H1 (cell line): Measurements from ENCODE around the gene NTN5. TPM values are rescaled to one million over a fixed set of nuclear protein-coding genes. Genes with fewer than 3 reads are reported as not detected.

Experiments
- CTCF ChIA-PET: fragments of 300-600 bp; sonication (Branson Sonifier 250); formaldehyde crosslinking; loops from one replicate; lab custom pipeline; 2021; ENCODE audit not compliant: partially characterized antibody; lab: Charles Lee
- POLR2A ChIA-PET: fragments of 300-600 bp; sonication (Branson Sonifier 250); formaldehyde crosslinking; loops from one replicate; lab custom pipeline; 2021; ENCODE audit warnings: inconsistent platforms; ENCODE audit not compliant: partially characterized antibody; lab: Charles Lee
- DNase-seq, 2 experiments: peaks; one replicate each; pipeline versions ENCODE4 v3.0.0 to v3.0.0-alpha.2; 2010 to 2022; ENCODE audit warnings: low spot score in 2 of 2, low read depth in 1 of 2, mixed read lengths in 1 of 2
- FAIRE-seq: peaks from 2 replicates; lab custom pipeline; 2011; peaks lifted over from hg19 to GRCh38; lab: Jason Lieb, UNC
- H2AFZ ChIP-seq: 2 replicates; pipeline ENCODE4 v1.8.1; 2012; ENCODE audit warnings: low read length, inconsistent platforms
- H2AK5ac ChIP-seq: 2 replicates; pipeline ENCODE4 v1.6.1; 2013; ENCODE audit warnings: low read depth, low read length
- H2BK120ac ChIP-seq: replicated peaks from 2 replicates; pipeline ENCODE3; 2013; ENCODE audit warnings: low read depth, low read length, inconsistent platforms
- H2BK12ac ChIP-seq: 2 replicates; pipeline ENCODE4 v1.6.1; 2013; ENCODE audit warnings: low read depth, low read length
- H2BK15ac ChIP-seq: 2 replicates; pipeline ENCODE4 v1.6.1; 2013; ENCODE audit warnings: low read length
- H2BK20ac ChIP-seq: 2 replicates; pipeline ENCODE4 v1.6.1; 2013; ENCODE audit warnings: low read length
- H2BK5ac ChIP-seq: 2 replicates; pipeline ENCODE4 v1.6.1; 2013; ENCODE audit warnings: low read depth, low read length
- H3K14ac ChIP-seq: 2 replicates; pipeline ENCODE4 v1.6.1; 2013; ENCODE audit warnings: inconsistent platforms; ENCODE audit not compliant: insufficient read length
- H3K18ac ChIP-seq: 2 replicates; pipeline ENCODE4 v1.6.1; 2013; ENCODE audit warnings: low read length; ENCODE audit errors: extremely low read depth
- H3K23ac ChIP-seq: 2 replicates; pipeline ENCODE4 v1.6.1; 2013; ENCODE audit warnings: inconsistent platforms; ENCODE audit not compliant: insufficient read length
- H3K23me2 ChIP-seq: 2 replicates; pipeline ENCODE4 v1.6.1; 2013; ENCODE audit warnings: low read depth, low read length
- H3K27ac ChIP-seq: 2 replicates; pipeline ENCODE4 v1.6.1; 2011; ENCODE audit warnings: low read depth, low read length, inconsistent platforms
- H3K27me3 ChIP-seq, 4 experiments: replicated peaks in 1 of 4; 1 replicate in 1 of 4; 2 replicates in 3 of 4; pipeline versions ENCODE4 v1.6.1 to v1.8.1; 2011 to 2013; ENCODE audit warnings: low read length in 3 of 4, mild to moderate bottlenecking in 3 of 4, inconsistent platforms in 2 of 4, mixed read lengths in 2 of 4, moderate library complexity in 1 of 4; ENCODE audit not compliant: control insufficient read depth in 3 of 4, insufficient read depth in 3 of 4; ENCODE audit errors: extremely low read depth in 1 of 4
- H3K36me3 ChIP-seq, 4 experiments: 2 replicates each; pipeline versions ENCODE4 v1.6.1 to v1.8.1; 2011 to 2013; ENCODE audit warnings: mild to moderate bottlenecking in 4 of 4, low read length in 3 of 4, moderate library complexity in 2 of 4, control low read depth in 1 of 4, inconsistent platforms in 1 of 4; ENCODE audit not compliant: insufficient read depth in 4 of 4, control insufficient read depth in 2 of 4
- H3K4ac ChIP-seq: replicated peaks from 2 replicates; pipeline ENCODE3; 2013; ENCODE audit warnings: low read length, low read depth, mixed read lengths, inconsistent platforms; ENCODE audit not compliant: insufficient read length
- H3K4me1 ChIP-seq, 4 experiments: replicated peaks in 1 of 4; 1 replicate in 1 of 4; 2 replicates in 3 of 4; pipeline versions ENCODE4 v1.6.1 to v1.8.1; 2011 to 2013; ENCODE audit warnings: low read length in 3 of 4, inconsistent platforms in 2 of 4, mixed read lengths in 1 of 4; ENCODE audit not compliant: insufficient read depth in 4 of 4, control insufficient read depth in 3 of 4
- H3K4me2 ChIP-seq, 2 experiments: 2 replicates each; pipeline versions ENCODE4 v1.6.1 to v1.8.1; 2011 to 2013; ENCODE audit warnings: low read depth in 2 of 2, low read length in 2 of 2, control low read depth in 1 of 2, inconsistent platforms in 1 of 2, mild to moderate bottlenecking in 1 of 2; ENCODE audit not compliant: insufficient read depth in 1 of 2
- H3K4me3 ChIP-seq, 4 experiments: fragments of 200-600, 300-600 bp in 1 of 4; sonication (generic), shearing (Covaris generic), sonication (Bioruptor Twin) in 1 of 4; 2 replicates each; pipeline versions ENCODE4 v1.5.1 to v1.8.1; 2011 to 2016; ENCODE audit warnings: low read length in 4 of 4, low read depth in 3 of 4, control low read depth in 2 of 4, inconsistent platforms in 2 of 4, mild to moderate bottlenecking in 2 of 4, mixed read lengths in 1 of 4, moderate library complexity in 1 of 4; ENCODE audit not compliant: insufficient read depth in 2 of 4; ENCODE audit errors: extremely low read depth in 1 of 4
- H3K56ac ChIP-seq: replicated peaks from 2 replicates; pipeline ENCODE3; 2013; ENCODE audit warnings: low read depth, mild to moderate bottlenecking, mixed read lengths, low read length, inconsistent platforms; ENCODE audit not compliant: insufficient read length
- H3K79me1 ChIP-seq: 2 replicates; pipeline ENCODE4 v1.6.1; 2013; ENCODE audit warnings: low read depth, low read length, control low read depth
- H3K79me2 ChIP-seq, 2 experiments: 2 replicates each; pipeline versions ENCODE4 v1.6.1 to v1.8.1; 2012 to 2013; ENCODE audit warnings: low read length in 2 of 2, mild to moderate bottlenecking in 2 of 2, inconsistent platforms in 1 of 2; ENCODE audit not compliant: insufficient read depth in 2 of 2, control insufficient read depth in 1 of 2
- H3K9ac ChIP-seq, 4 experiments: replicated peaks in 1 of 4; 1 replicate in 1 of 4; 2 replicates in 3 of 4; pipeline versions ENCODE4 v1.6.1 to v1.8.1; 2011 to 2013; ENCODE audit warnings: low read depth in 3 of 4, low read length in 3 of 4, control low read depth in 2 of 4, mild to moderate bottlenecking in 2 of 4, moderate library complexity in 2 of 4, inconsistent platforms in 1 of 4; ENCODE audit errors: extremely low read depth in 1 of 4
- H3K9me3 ChIP-seq, 2 experiments: 2 replicates each; pipeline versions ENCODE4 v1.6.1 to v1.8.1; 2012 to 2013; ENCODE audit warnings: mild to moderate bottlenecking in 2 of 2, moderate library complexity in 2 of 2, control low read depth in 1 of 2, inconsistent platforms in 1 of 2, low read depth in 1 of 2, low read length in 1 of 2, mixed read lengths in 1 of 2; ENCODE audit not compliant: insufficient read depth in 2 of 2
- H4K20me1 ChIP-seq, 2 experiments: replicated peaks in 1 of 2; 2 replicates each; pipeline versions ENCODE3 to v1.8.1; 2011 to 2013; ENCODE audit warnings: inconsistent platforms in 2 of 2, low read length in 2 of 2, mild to moderate bottlenecking in 1 of 2; ENCODE audit not compliant: insufficient read depth in 2 of 2, control insufficient read depth in 1 of 2
- H4K5ac ChIP-seq: 2 replicates; pipeline ENCODE4 v1.6.1; 2013; ENCODE audit warnings: low read length, low read depth, mixed read lengths, inconsistent platforms; ENCODE audit not compliant: insufficient read length
- H4K8ac ChIP-seq: 2 replicates; pipeline ENCODE4 v1.8.0; 2013; ENCODE audit warnings: mild to moderate bottlenecking, moderate library complexity, low read length, inconsistent platforms; ENCODE audit not compliant: insufficient read depth; ENCODE audit errors: extremely low read depth
- H4K91ac ChIP-seq: replicated peaks from 2 replicates; pipeline ENCODE3; 2013; ENCODE audit warnings: low read length, mixed read lengths, inconsistent platforms; ENCODE audit not compliant: insufficient read length
- CEBPB ChIP-seq: IDR thresholded peaks from 2 replicates; pipeline ENCODE4 v1.6.1; 2012; ENCODE audit warnings: low read depth, low read length
- CHD2 ChIP-seq: IDR thresholded peaks from 2 replicates; pipeline ENCODE4 v1.6.1; 2012; ENCODE audit warnings: low read length, improper control_type of control experiment
- KDM1A ChIP-seq: fragments of 200-600, 300-600 bp; sonication (generic); IDR thresholded peaks from 2 replicates; pipeline ENCODE4 v1.7.1; 2016; ENCODE audit warnings: mild to moderate bottlenecking, low read length, borderline replicate concordance
- WGBS, 2 experiments: shearing (Covaris generic) in 1 of 2; methylation state at CpG; one replicate each; pipeline versions ENCODE4 v1.1.6 to v1.1.7; 2013 to 2015; ENCODE audit warnings: low lambda C conversion rate in 2 of 2, mixed read lengths in 2 of 2, inconsistent platforms in 1 of 2, low coverage in 1 of 2, missing lambda C conversion rate in 1 of 2; ENCODE audit not compliant: insufficient replicate concordance in 2 of 2, insufficient coverage in 1 of 2, insufficient read length in 1 of 2; ENCODE audit errors: extremely low coverage in 1 of 2, missing lambda C conversion rate in 1 of 2; 5-methylcytosine and 5-hydroxymethylcytosine counted together
- polyA plus RNA-seq, 7 experiments: library from polyadenylated mRNA; depleted of rRNA in 3 of 7; stranded (reverse) in 5 of 7; unstranded in 2 of 7; fragments of >200 nt in 5 of 7; fragments of 200-250 nt in 2 of 7; gene quantifications; 1 replicate in 5 of 7; 2 replicates in 1 of 7; 4 replicates in 1 of 7; pipeline versions ENCODE4 v1.2.1 to v1.2.3, GENCODE V29; 2011 to 2013; ENCODE audit warnings: missing spikeins in 2 of 7, mixed read lengths in 2 of 7
- total RNA-seq: library from RNA; stranded (reverse); fragmentation: NEBNext Ultra II Directional; extraction: Animal tissue kit (Norgen Biotek cat#: 25700); gene quantifications from 2 replicates; pipeline ENCODE4 v1.2.1, GENCODE V29; 2021

Gene NTN5
- total and polyA plus RNA-seq, 2 of the 8 experiments (the other 6 are each of a cell fraction or from before 2014, with no cell fraction given): 0.47 to 0.85 TPM

- Histone ChIP-seq H3K4me2 (no peak overlapping the region), H3K18ac (no peak overlapping the region), H4K20me1 (peaks cover 0 to 4% of the 10 kb centered on the region in 2 experiments), H3K9ac (no peak overlapping the region), H2AFZ (no peak overlapping the region), H3K27ac (no peak overlapping the region), H3K23ac (no peak overlapping the region), H2BK15ac (no peak overlapping the region), H2BK20ac (no peak overlapping the region), H4K91ac (no peak overlapping the region), H4K5ac (no peak overlapping the region), H2BK5ac (no peak overlapping the region), H2BK12ac (no peak overlapping the region), H3K9me3 (peaks cover 0 to 3% of the 10 kb centered on the region in 2 experiments; a peak in 2 of 4 replicates), H3K36me3 (no peaks in the 10 kb centered on the region), H4K8ac (no peak overlapping the region), H3K79me2 (no peaks in the 10 kb centered on the region; a peak in 1 of 4 replicates), H3K4me3 (no peak overlapping the region), H2BK120ac (no peak overlapping the region), H3K4me1 (0 out of 7 replicates have a peak, but pooled peaks cover 0 to 3% (median 0%) of the 10 kb centered on the region in 4 experiments), H3K4ac (no peak overlapping the region), H3K56ac (no peak overlapping the region), H2AK5ac (no peak overlapping the region), H3K14ac (no peak overlapping the region), H3K27me3 (no peaks in the 10 kb centered on the region; a peak in 1 of 7 replicates), H3K23me2 (peaks cover 12% of the 10 kb centered on the region; the same call in 1 of the 2 replicates), H3K79me1 (no peaks in the 10 kb centered on the region)
- WGBS, 2 experiments: 87% methylated on average over 6 of the region's 6 CpGs; no CpG with 5 or more reads in 1 of the 2 experiments
- POLR2A ChIA-PET: interaction anchor here (0.9 to 1.2 kb wide), 3 partner anchors 16 to 31 kb away, joined by 3 to 4 read pairs (median 3); partner anchors contain the start of gene CA11
- FAIRE-seq: no peak
- CTCF ChIA-PET: interaction anchor here (0.7 to 5.4 kb wide), 5 partner anchors 10 to 50 kb away, joined by 3 to 32 read pairs (median 5); partner anchors contain the start of gene FUT2
- no peak for DNase-seq
- TF ChIP-seq CEBPB: no peak
- no peak for TF ChIP-seq KDM1A
- TF ChIP-seq CHD2: no peak
Observed at GRCh38 chr19:48665786-48666185, 7.0 kb downstream of the NTN5 start.
